ENCODE results near the gene ALPI. TPM values are rescaled to one million over a fixed set of nuclear protein-coding genes. Genes with fewer than 3 reads are reported as not detected.

Gene ALPI
- total RNA-seq, 1 experiment from 2014 or later = not detected

DNA sequence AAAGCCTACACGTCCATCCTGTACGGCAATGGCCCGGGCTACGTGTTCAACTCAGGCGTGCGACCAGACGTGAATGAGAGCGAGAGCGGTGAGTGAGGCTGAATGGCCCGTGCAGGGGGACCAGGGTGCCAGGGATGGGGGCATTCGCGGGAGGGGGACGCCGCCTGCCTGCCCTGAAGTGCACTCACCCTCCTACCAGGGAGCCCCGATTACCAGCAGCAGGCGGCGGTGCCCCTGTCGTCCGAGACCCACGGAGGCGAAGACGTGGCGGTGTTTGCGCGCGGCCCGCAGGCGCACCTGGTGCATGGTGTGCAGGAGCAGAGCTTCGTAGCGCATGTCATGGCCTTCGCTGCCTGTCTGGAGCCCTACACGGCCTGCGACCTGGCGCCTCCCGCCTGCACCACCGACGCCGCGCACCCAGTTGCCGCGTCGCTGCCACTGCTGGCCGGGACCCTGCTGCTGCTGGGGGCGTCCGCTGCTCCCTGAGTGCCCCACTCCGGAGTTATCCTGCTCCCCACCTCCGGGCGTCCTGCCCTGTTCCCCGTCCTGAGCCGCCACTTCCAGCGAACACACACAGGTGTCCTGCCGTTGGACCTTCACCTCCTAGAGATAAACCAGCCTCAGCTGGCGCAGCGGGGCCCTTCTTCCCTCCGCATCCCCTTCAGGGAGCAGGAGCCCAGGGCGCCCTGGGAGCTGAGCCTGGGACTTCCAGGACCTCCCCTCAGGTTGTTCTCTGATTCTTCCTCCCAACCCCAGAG lies 2.9 kb downstream of the ALPI start:
- H3K36me3 ChIP-seq (ENCODE audit: control insufficient read depth in 1 of 2, insufficient read depth in 2 of 2, low read length in 2 of 2) = no peaks in the 10 kb centered on the region
- no peaks in the 10 kb centered on the region for H3K4me1 ChIP-seq (ENCODE audit: control insufficient read depth in 1 of 2, insufficient read depth in 2 of 2, low read length in 2 of 2)
- H3K9ac ChIP-seq (ENCODE audit: low read length) = no peak overlapping the region
- RAD21 ChIA-PET (ENCODE audit: low non-redundant PET in 1 of 2, low total read pairs in 2 of 2, uncharacterized antibody in 2 of 2, unreplicated experiment in 2 of 2) = no interaction called here
- no TSS peak for BruUV-seq (replicated peaks)
- POLR2A ChIA-PET = no interaction called here
- TF ChIP-seq, protein P1, sequence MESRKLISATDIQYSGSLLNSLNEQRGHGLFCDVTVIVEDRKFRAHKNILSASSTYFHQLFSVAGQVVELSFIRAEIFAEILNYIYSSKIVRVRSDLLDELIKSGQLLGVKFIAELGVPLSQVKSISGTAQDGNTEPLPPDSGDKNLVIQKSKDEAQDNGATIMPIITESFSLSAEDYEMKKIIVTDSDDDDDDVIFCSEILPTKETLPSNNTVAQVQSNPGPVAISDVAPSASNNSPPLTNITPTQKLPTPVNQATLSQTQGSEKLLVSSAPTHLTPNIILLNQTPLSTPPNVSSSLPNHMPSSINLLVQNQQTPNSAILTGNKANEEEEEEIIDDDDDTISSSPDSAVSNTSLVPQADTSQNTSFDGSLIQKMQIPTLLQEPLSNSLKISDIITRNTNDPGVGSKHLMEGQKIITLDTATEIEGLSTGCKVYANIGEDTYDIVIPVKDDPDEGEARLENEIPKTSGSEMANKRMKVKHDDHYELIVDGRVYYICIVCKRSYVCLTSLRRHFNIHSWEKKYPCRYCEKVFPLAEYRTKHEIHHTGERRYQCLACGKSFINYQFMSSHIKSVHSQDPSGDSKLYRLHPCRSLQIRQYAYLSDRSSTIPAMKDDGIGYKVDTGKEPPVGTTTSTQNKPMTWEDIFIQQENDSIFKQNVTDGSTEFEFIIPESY (IDR thresholded peaks at IDR 0.05; ENCODE audit: extremely low read depth, insufficient replicate concordance, low read length) = no peak
- no peak for TF ChIP-seq ZNF274 (IDR thresholded peaks at IDR 0.05; ENCODE audit: low read depth, low read length)
- no peak for TF ChIP-seq SP1 (IDR thresholded peaks at IDR 0.05; ENCODE audit: low read depth)
- TF ChIP-seq RAD21 (IDR thresholded peaks at IDR 0.05; ENCODE audit: low read depth) = no peak
- no peaks in the 10 kb centered on the region for H3K9me3 ChIP-seq (ENCODE audit: control insufficient read depth in 1 of 2, insufficient read depth in 1 of 2, low read depth in 1 of 2, low read length in 2 of 2)
- H3K4me2 ChIP-seq (ENCODE audit: low read length) = no peak overlapping the region
- H3K9me2 ChIP-seq (ENCODE audit: insufficient read depth) = no peaks in the 10 kb centered on the region
- no peaks in the 10 kb centered on the region for H3K79me2 ChIP-seq (ENCODE audit: insufficient read depth, low read length)
- H3K27ac ChIP-seq (ENCODE audit: low read depth, low read length) = no peak overlapping the region
- no peak overlapping the region for H3K4me3 ChIP-seq (replicated peaks in 1 of 2; ENCODE audit: low read depth in 1 of 2, low read length in 2 of 2)
- intact Hi-C loops (cut with micrococcal nuclease) = no loop called here
- no peaks in the 10 kb centered on the region; the same call in 1 of the 2 replicates for H3K27me3 ChIP-seq (ENCODE audit: insufficient read depth, low read length)
- DNase-seq (ENCODE audit: low read depth, low spot score) (no peak), ATAC-seq (no peak)
- no peaks in the 10 kb centered on the region for H4K20me1 ChIP-seq (ENCODE audit: insufficient read depth)
- H2AFZ ChIP-seq (ENCODE audit: low read depth, low read length, poor library complexity, severe bottlenecking) = no peak overlapping the region
- CTCF ChIA-PET = no interaction called here

DNA sequence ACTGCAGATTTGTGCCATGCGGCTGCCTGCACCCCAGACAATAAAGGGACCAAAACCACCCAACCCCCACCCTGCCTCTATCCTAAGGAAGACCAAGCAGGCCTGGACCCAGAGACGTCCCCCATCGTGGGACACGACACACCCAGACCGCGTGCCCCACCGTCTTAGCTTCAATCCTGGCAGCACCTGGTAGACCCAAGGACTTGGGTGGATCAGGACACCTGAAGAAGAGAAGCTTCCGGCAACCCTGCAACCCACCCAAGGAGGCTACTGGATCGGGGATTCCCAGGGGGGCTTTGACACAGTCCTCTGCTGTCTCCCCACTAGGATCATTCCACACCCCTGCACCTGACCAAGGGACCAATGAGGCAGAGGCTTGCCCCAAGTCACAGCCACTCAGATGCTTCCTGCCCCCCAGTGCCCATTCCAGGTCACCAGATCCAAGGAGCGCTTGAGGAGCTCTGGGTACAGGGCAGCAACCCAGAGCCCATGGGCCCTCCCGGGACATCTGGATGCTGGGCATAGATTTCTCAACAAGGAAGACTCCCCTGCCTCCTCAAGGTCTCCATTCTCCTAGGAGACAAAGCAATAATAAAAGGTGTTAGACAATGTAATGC lies 3.6 kb downstream of the ALPI start:
- CTCF ChIA-PET = no interaction called here
- no TSS peak for BruUV-seq (replicated peaks)
- Histone ChIP-seq H4K20me1 (ENCODE audit: insufficient read depth) (no peaks in the 10 kb centered on the region), H3K9me2 (ENCODE audit: insufficient read depth) (no peaks in the 10 kb centered on the region), H3K79me2 (ENCODE audit: insufficient read depth, low read length) (no peaks in the 10 kb centered on the region), H3K4me3 (replicated peaks in 1 of 2; ENCODE audit: low read depth in 1 of 2, low read length in 2 of 2) (no peak overlapping the region), H3K9me3 (ENCODE audit: control insufficient read depth in 1 of 2, insufficient read depth in 1 of 2, low read depth in 1 of 2, low read length in 2 of 2) (no peaks in the 10 kb centered on the region), H3K4me1 (ENCODE audit: control insufficient read depth in 1 of 2, insufficient read depth in 2 of 2, low read length in 2 of 2) (no peaks in the 10 kb centered on the region), H3K4me2 (ENCODE audit: low read length) (no peak overlapping the region), H3K36me3 (ENCODE audit: control insufficient read depth in 1 of 2, insufficient read depth in 2 of 2, low read length in 2 of 2) (no peaks in the 10 kb centered on the region), H3K27ac (ENCODE audit: low read depth, low read length) (no peak overlapping the region), H3K27me3 (ENCODE audit: insufficient read depth, low read length) (no peaks in the 10 kb centered on the region; the same call in 1 of the 2 replicates), H3K9ac (ENCODE audit: low read length) (no peak overlapping the region), H2AFZ (ENCODE audit: low read depth, low read length, poor library complexity, severe bottlenecking) (no peak overlapping the region)
- no peak for DNase-seq (ENCODE audit: low read depth, low spot score)
- no peak for ATAC-seq
- RAD21 ChIA-PET (ENCODE audit: low non-redundant PET in 1 of 2, low total read pairs in 2 of 2, uncharacterized antibody in 2 of 2, unreplicated experiment in 2 of 2) = no interaction called here
- POLR2A ChIA-PET = no interaction called here
- intact Hi-C loops (cut with micrococcal nuclease) = no loop called here
- no peak for TF ChIP-seq ZNF274 (IDR thresholded peaks at IDR 0.05; ENCODE audit: low read depth, low read length)
- no peak for TF ChIP-seq ELF1 (IDR thresholded peaks at IDR 0.05; ENCODE audit: borderline replicate concordance, low read depth)
- TF ChIP-seq SP1 (IDR thresholded peaks at IDR 0.05; ENCODE audit: low read depth) = no peak
- TF ChIP-seq FOSL1 (IDR thresholded peaks at IDR 0.05; ENCODE audit: low read depth) = no peak
- TF ChIP-seq, protein P2, sequence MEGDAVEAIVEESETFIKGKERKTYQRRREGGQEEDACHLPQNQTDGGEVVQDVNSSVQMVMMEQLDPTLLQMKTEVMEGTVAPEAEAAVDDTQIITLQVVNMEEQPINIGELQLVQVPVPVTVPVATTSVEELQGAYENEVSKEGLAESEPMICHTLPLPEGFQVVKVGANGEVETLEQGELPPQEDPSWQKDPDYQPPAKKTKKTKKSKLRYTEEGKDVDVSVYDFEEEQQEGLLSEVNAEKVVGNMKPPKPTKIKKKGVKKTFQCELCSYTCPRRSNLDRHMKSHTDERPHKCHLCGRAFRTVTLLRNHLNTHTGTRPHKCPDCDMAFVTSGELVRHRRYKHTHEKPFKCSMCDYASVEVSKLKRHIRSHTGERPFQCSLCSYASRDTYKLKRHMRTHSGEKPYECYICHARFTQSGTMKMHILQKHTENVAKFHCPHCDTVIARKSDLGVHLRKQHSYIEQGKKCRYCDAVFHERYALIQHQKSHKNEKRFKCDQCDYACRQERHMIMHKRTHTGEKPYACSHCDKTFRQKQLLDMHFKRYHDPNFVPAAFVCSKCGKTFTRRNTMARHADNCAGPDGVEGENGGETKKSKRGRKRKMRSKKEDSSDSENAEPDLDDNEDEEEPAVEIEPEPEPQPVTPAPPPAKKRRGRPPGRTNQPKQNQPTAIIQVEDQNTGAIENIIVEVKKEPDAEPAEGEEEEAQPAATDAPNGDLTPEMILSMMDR (IDR thresholded peaks at IDR 0.05 in 2 of 3, conservative IDR thresholded peaks at IDR 0.05 in 1 of 3; ENCODE audit: borderline replicate concordance in 1 of 3, insufficient read depth in 1 of 3, low read depth in 2 of 3, low read length in 2 of 3) = no peak

Data from HCT116 (cell line).